ENCODE measurements around the gene DNAJC17. TPM values are rescaled to one million over a fixed set of nuclear protein-coding genes. Genes with fewer than 3 reads are reported as not detected.

DNAJC17 gene
- total RNA-seq, 1 donor from 2014 or later: 16.2 TPM

Other genes starting within 250 kb of the DNAJC17 start
- 17.5 TPM for gene CCDC32, start 242.4 kb downstream of the DNAJC17 start, total RNA-seq
- 11.4 TPM for gene RPUSD2, start 238.2 kb downstream of the DNAJC17 start, total RNA-seq
- gene KNL1, start 213.2 kb downstream of the DNAJC17 start, total RNA-seq: 0.89 TPM
- gene RAD51, start 112.3 kb downstream of the DNAJC17 start, total RNA-seq: 1.5 TPM
- gene RMDN3, start 52.2 kb downstream of the DNAJC17 start, total RNA-seq: 17.9 TPM
- gene GCHFR, start 43.4 kb downstream of the DNAJC17 start, total RNA-seq: 5.6 TPM
- not detected for gene C15orf62, start 37.5 kb downstream of the DNAJC17 start, total RNA-seq
- 30.9 TPM for gene ZFYVE19, start 384 bp downstream of the DNAJC17 start, total RNA-seq
- not detected for gene PPP1R14D, start 21.2 kb upstream of the DNAJC17 start, total RNA-seq
- 1.0 TPM for gene SPINT1, start 36.6 kb upstream of the DNAJC17 start, total RNA-seq
- gene RHOV, start 66.8 kb upstream of the DNAJC17 start, total RNA-seq: not detected
- 22.7 TPM for gene VPS18, start 87.0 kb upstream of the DNAJC17 start, total RNA-seq
- gene DLL4, start 121.9 kb upstream of the DNAJC17 start, total RNA-seq: 11.6 TPM
- gene CHAC1, start 146.0 kb upstream of the DNAJC17 start, total RNA-seq: 2.2 TPM

Measured in left ventricle myocardium superior (tissue), 1 donor.